GM15510 (cell line): ENCODE data around the gene FIGLA.

Experiments used
- POLR2A ChIP-seq: IDR thresholded peaks from 3 replicates; pipeline ENCODE4 v1.6.1; 2011; ENCODE audit warnings: borderline replicate concordance; ENCODE audit not compliant: insufficient read length; ENCODE audit errors: extremely low read depth

FIGLA gene, protein sequence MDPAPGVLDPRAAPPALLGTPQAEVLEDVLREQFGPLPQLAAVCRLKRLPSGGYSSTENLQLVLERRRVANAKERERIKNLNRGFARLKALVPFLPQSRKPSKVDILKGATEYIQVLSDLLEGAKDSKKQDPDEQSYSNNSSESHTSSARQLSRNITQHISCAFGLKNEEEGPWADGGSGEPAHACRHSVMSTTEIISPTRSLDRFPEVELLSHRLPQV

GRCh38 chr2:70790136-70790828, at the start of gene FIGLA:
TSS of gene FIGLA (minus strand) at chr2:70790643. CDS start at chr2:70790638, 5 bp downstream.
- TF ChIP-seq POLR2A: no peak

- no peak for TF ChIP-seq POLR2A
Observed at GRCh38 chr2:70837980-70838925, 47.8 kb upstream of the FIGLA start.

- TF ChIP-seq POLR2A: no peak
Observed at GRCh38 chr2:70835643-70836042, 45.2 kb upstream of the FIGLA start, which contains the start of gene CD207. TSS of gene CD207 (minus strand) at chr2:70835816. CDS start at chr2:70835776, 40 bp downstream.

DNA sequence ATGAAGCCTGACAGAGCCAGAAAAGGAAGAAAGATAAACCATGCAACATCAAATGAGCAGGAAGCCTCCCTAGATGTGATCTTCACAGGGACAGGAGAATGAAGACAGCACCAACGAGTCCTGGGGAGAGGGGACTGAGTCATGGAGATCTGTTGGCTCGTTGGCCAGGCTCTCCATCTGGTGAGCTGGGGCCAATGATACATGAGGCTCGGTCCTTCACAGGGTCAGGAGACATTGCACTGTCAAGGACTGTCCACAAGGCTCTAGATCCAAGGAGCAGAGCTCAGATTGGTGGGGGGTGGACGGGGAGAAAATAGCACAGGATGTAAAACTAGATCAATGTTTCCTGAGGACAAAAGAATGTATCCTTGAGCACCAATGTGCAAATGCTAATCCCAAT, 44.4 kb upstream of the FIGLA start:
- TF ChIP-seq POLR2A: no peak

DNA sequence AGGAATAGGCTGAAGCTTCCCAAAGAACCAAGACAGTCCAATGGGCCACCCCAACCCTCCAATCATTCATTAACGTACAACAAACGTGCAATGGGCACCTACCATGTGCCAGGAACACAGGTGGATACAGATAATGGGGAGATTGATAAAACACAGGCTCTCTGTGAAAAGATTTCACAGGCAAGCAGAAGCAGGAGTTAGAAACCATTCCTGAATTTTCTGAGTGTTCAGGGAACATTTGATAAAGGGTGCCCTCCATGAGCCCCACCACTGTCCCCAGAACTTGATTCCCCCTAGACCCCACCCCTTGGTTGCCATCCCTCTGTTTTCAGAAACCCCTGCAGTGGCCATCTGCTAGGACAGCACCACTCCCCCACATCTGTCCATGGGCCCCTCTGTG, 43.7 kb upstream of the FIGLA start:
- no peak for TF ChIP-seq POLR2A

DNA sequence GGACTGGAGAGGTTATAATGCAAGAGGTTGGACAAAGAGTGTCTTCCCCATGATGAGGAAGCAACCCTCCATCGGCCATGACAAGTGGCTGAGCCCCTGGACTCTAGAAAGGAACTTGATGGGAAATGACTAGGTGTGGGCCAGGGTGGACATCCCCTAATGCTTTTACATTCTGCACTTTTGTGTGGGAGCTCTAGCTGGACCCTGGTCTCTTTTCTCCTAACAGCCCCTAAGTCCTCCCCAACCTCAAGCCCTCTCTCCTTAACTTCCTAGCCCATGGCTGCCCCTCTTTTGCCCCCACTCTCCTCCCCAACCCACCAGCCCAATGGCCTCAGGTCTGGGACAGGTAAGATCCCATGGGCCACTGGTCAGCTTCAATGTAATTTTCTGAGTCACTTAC, 42.8 kb upstream of the FIGLA start:
- TF ChIP-seq POLR2A: no peak

DNA sequence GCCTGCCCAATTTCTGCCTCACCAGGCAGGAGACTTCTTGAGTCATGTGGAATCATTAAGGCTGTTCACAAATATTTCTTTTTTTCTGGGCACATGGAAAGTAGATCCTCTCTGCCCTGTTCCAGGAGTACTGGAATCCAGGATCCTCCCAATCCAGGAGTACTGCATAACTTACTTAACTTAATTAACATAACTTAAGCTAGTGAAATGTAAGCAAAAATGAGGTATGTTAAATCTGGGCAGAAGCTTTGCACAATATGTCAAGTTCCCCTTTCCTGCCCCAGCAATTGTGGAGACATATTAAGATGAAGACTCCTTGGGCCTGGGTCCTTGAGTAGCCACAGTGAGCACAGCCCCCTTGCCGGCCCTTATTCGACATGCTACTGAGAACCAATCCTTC, 41.9 kb upstream of the FIGLA start:
- no peak for TF ChIP-seq POLR2A

- TF ChIP-seq POLR2A: no peak
Observed at GRCh38 chr2:70831861-70832260, 41.4 kb upstream of the FIGLA start.

DNA sequence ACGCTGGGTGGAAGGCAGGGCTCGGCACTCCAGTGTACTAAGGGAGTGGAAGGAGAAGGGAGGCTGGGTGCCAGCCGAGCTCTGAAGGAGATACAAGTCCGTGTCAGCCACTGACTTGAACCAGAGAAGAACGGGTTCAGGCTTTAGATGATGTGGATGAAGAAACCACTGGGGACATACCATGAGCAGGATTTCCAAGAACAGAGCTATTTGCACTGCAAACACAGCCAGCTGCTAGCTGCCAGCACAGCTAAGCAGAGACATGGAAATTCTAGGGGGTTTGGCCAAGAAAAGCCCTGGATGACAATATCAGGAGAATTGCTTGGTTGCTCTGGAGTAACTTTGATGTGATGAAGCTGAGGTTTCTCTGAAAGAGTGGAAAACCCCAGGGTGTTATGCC, 39.9 kb upstream of the FIGLA start:
- TF ChIP-seq POLR2A: no peak

GRCh38 chr2:70829916-70830315, 39.5 kb upstream of the FIGLA start:
- no peak for TF ChIP-seq POLR2A

DNA sequence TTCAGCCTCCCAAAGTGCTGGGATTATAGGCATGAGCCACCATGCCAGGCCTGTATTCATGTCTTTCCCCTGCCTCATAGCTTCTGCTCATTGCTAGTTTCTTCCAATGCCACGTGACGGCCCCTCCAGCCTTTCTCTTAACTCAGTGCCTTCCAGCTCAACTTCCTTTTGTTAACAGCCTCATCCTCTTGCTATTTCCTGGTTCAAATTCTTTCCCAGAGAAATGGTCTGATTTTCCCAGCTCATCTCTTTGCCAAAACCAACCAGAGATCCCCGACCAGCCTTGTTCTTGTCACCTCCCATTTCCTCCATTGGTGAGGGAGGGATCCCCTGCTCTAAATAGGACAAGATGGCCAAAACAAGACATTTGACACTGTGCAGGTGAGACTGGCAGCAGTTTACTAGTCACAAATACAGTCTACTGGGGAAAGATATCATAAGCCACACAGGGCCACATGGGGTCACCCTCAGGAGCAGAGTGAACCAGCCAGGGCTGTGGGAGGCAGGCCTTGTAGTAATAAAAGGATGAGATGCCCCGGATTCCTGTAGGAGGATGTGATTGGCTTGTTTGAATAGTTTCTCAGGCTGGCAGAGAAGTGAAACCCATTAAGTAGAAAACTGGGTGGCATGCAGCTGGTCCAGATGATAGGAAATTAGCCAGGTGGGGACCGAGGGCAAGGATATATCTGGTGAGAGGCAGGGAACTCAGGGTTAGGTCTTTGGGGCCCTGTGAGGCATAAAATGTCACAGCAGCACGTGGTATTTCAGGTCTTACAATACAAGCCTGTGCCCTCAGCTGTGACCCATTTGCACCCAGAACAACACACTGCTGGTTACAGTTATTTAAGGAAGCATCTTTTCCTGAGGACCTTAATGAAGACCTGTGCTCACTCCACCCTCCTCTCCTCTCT, 38.7 kb upstream of the FIGLA start:
- no peak for TF ChIP-seq POLR2A

DNA sequence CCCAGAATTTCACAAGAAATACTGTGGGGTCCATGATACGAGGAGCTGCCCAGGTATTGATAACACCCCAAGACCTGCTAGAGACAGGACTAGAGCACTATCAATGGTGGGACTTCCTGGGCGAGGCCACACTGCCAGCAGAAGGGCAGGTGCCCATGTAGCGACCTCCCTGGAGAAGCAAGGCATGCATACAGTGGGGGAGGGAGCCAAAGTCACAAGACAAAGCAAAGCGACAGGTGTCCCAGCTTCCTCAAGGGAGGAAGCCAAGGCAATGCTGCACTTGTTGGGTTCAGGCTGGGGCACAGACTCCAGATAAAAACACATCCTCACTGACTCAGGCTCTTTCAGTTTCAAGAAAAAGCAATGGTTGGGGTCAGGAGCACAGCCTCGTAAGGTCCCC, 37.7 kb upstream of the FIGLA start:
- no peak for TF ChIP-seq POLR2A

DNA sequence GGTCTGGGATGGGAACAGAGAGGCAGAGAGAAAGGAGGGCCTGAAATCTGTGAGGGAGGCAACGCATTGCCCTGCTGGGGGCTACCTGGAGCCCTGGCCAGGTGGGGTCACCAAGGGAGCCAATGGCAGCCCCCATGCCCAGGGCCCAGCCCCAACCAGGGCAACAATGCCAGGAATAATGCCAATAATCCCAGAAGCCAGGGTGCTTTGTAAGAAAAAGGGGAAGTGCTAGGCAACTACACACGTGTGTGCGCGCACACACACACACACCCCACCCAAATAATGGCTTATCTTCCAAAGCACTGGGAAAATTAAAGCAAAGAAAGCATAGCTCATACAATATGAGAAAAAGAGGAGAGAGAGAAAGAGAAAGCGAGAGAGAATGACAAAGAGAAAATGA, 36.9 kb upstream of the FIGLA start:
- TF ChIP-seq POLR2A: no peak

- TF ChIP-seq POLR2A: no peak
Observed at GRCh38 chr2:70826696-70827350, 36.4 kb upstream of the FIGLA start.
